ENCODE results near the gene NHLH2. TPM values are rescaled to one million over a fixed set of nuclear protein-coding genes. Genes with fewer than 3 reads are reported as not detected.

The NHLH2 gene
- polyA plus RNA-seq, 2 of the 4 experiments (the other 2 are of a cell fraction), result not detected

DNA sequence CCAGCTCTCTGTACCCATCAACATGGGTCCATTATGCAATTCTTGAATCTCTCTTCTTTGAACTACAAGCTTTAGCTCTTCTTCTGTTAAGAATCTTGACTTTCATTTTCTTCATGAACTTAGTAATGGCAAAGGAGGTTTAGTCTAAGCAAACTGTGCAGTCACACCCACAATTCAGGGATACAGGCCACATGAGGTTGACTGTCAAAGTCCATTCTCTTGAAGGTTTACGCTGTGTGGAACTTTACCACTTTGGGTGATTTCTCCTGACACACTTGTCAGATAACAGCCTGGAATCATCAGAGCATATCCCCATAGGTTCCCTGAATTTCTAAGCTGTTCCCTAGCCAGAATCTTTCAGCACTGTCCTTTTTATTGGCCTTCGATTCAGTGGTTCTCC lies 48.0 kb upstream of the NHLH2 start:
- WGBS (ENCODE audit: missing lambda C conversion rate), result 46% methylated on average over 2 of the region's 2 CpGs
- no peaks in the 10 kb centered on the region for H3K9me3 ChIP-seq
- H3K4me3 ChIP-seq, result no peak overlapping the region
- no peak overlapping the region for H3K27ac ChIP-seq
- FAIRE-seq (no peak), ATAC-seq (no peak), DNase-seq (ENCODE audit: low read depth in 1 of 2, low spot score in 1 of 2) (no peak)
- TF ChIP-seq RARB (CRISPR knock-in tag; IDR thresholded peaks at IDR 0.05) (no peak), POLR2A (IDR thresholded peaks at IDR 0.05; ENCODE audit: low read length) (no peak), HDAC2 (IDR thresholded peaks at IDR 0.05) (no peak), TFCP2L1 (CRISPR knock-in tag; IDR thresholded peaks at IDR 0.05) (no peak), RCOR1 (IDR thresholded peaks at IDR 0.05; ENCODE audit: low read depth, low read length) (no peak), NPAS2 (CRISPR knock-in tag; IDR thresholded peaks at IDR 0.05; ENCODE audit: borderline replicate concordance) (no peak), RAD21 (conservative IDR thresholded peaks at IDR 0.05 in 1 of 2, IDR thresholded peaks at IDR 0.05 in 1 of 2) (no peak), PHF8 (IDR thresholded peaks at IDR 0.05; ENCODE audit: borderline replicate concordance, low read depth) (no peak), CHD2 (IDR thresholded peaks at IDR 0.05; ENCODE audit: low read length, partially characterized antibody) (no peak), NFE2L2 (conservative IDR thresholded peaks at IDR 0.05; ENCODE audit: low read length) (no peak), MAZ (IDR thresholded peaks at IDR 0.05; ENCODE audit: borderline replicate concordance, low read depth, low read length) (no peak), MYC (IDR thresholded peaks at IDR 0.05; ENCODE audit: borderline replicate concordance, low read length) (no peak), JUN (IDR thresholded peaks at IDR 0.05) (no peak)
- TF ChIP-seq, protein P1, sequence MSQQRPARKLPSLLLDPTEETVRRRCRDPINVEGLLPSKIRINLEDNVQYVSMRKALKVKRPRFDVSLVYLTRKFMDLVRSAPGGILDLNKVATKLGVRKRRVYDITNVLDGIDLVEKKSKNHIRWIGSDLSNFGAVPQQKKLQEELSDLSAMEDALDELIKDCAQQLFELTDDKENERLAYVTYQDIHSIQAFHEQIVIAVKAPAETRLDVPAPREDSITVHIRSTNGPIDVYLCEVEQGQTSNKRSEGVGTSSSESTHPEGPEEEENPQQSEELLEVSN (IDR thresholded peaks at IDR 0.05; ENCODE audit: borderline replicate concordance, low read depth), result no peak
- TF ChIP-seq, protein P2, sequence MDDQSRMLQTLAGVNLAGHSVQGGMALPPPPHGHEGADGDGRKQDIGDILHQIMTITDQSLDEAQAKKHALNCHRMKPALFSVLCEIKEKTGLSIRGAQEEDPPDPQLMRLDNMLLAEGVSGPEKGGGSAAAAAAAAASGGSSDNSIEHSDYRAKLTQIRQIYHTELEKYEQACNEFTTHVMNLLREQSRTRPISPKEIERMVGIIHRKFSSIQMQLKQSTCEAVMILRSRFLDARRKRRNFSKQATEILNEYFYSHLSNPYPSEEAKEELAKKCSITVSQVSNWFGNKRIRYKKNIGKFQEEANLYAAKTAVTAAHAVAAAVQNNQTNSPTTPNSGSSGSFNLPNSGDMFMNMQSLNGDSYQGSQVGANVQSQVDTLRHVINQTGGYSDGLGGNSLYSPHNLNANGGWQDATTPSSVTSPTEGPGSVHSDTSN (IDR thresholded peaks at IDR 0.05), result no peak
- TF ChIP-seq, protein P3, sequence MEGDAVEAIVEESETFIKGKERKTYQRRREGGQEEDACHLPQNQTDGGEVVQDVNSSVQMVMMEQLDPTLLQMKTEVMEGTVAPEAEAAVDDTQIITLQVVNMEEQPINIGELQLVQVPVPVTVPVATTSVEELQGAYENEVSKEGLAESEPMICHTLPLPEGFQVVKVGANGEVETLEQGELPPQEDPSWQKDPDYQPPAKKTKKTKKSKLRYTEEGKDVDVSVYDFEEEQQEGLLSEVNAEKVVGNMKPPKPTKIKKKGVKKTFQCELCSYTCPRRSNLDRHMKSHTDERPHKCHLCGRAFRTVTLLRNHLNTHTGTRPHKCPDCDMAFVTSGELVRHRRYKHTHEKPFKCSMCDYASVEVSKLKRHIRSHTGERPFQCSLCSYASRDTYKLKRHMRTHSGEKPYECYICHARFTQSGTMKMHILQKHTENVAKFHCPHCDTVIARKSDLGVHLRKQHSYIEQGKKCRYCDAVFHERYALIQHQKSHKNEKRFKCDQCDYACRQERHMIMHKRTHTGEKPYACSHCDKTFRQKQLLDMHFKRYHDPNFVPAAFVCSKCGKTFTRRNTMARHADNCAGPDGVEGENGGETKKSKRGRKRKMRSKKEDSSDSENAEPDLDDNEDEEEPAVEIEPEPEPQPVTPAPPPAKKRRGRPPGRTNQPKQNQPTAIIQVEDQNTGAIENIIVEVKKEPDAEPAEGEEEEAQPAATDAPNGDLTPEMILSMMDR (IDR thresholded peaks at IDR 0.05), result no peak
- no peaks in the 10 kb centered on the region for H3K4me1 ChIP-seq
- ChIA-PET CTCF (no interaction called here), POLR2A (no interaction called here)
- H3K4me2 ChIP-seq, result no peak overlapping the region

DNA sequence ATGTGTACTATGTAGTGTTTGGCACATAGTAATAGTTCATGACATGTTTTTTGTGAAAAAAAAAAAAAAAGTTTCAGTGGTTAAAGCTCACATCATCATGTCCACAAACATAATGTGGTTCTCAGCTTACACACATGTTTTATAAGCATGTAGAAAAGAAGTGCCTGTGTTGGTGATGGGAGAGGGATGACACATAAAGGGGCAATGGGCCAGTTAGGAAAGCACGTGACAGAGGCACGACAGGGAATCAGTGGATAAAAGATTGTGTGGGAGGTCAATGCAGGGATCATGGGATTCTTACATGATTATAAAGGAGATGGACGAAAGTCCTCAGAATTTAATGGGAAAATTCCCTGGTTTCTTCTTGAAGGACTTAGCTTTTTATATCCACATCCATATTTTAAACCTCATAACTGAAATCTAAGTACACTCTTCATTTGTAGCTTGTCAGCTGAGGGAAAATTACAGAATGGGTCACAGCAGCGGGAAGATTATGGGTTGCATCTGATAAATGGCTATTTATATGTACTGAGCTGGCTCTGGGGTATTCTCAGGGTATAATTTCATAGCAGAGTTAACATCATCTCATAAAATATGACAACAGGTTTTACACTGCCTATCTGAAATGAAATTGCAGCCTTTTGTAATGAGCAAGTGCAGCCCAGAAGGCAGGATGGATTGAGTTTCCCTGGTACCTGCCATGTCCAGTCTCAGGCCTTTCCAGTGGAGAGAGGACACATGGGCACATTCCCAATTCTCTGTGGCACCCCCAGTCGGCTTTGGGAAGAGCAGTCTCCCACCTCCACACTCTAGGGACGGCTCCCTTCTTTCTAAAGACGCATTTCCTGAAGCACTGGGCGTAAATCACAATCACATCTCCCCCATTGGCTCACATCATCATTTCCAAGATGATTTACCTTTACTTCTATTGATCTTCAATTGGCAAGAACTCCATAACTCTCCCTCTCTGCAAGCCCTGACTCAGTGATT lies 42.3 kb upstream of the NHLH2 start:
- ATAC-seq, result no peak
- CTCF ChIA-PET, result interaction anchor here (1.0 kb wide), 1 partner anchor 10 kb away, joined by 3 read pairs; no protein-coding TSS in a partner anchor

More for the DNA sequence above, 42.3 kb upstream of the NHLH2 start:
- 31% methylated on average over 8 of the region's 8 CpGs for WGBS (ENCODE audit: missing lambda C conversion rate)
- no peak overlapping the region for H3K4me3 ChIP-seq
- no peak for TF ChIP-seq RFX5 (IDR thresholded peaks at IDR 0.05)
- TF ChIP-seq ESRRA (IDR thresholded peaks at IDR 0.05; ENCODE audit: borderline replicate concordance, low read length), result no peak
- no peak for TF ChIP-seq SMC3 (IDR thresholded peaks at IDR 0.05)
- no peak for TF ChIP-seq JUN (IDR thresholded peaks at IDR 0.05)
- TF ChIP-seq GATA3 (IDR thresholded peaks at IDR 0.05; ENCODE audit: borderline replicate concordance), result no peak
- no peak for TF ChIP-seq ZC3H11A (IDR thresholded peaks at IDR 0.05)
- no peak for TF ChIP-seq KDM1A (IDR thresholded peaks at IDR 0.05; ENCODE audit: low read depth)
- no peak for TF ChIP-seq MAFK (IDR thresholded peaks at IDR 0.05; ENCODE audit: partially characterized antibody)
- TF ChIP-seq, protein P4, sequence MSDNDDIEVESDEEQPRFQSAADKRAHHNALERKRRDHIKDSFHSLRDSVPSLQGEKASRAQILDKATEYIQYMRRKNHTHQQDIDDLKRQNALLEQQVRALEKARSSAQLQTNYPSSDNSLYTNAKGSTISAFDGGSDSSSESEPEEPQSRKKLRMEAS (IDR thresholded peaks at IDR 0.05), result no peak
- TF ChIP-seq RAD21 (conservative IDR thresholded peaks at IDR 0.05 in 1 of 2, IDR thresholded peaks at IDR 0.05 in 1 of 2), result no peak
- no peak for TF ChIP-seq HOXA7 (CRISPR knock-in tag; IDR thresholded peaks at IDR 0.05)
- H3K9me3 ChIP-seq, result no peaks in the 10 kb centered on the region
- no peaks in the 10 kb centered on the region for H3K4me1 ChIP-seq
- FAIRE-seq (no peak), DNase-seq (ENCODE audit: low read depth in 1 of 2, low spot score in 1 of 2) (no peak)
- no peak overlapping the region for H3K27ac ChIP-seq
- POLR2A ChIA-PET, result no interaction called here
- H3K4me2 ChIP-seq, result no peak overlapping the region

Measured in A549 (cell line).